MCF 10A (cell line): ENCODE measurements around the gene STEAP3. TPM values are rescaled to one million over a fixed set of nuclear protein-coding genes. Genes with fewer than 3 reads are reported as not detected.

Source experiments
- BruUV-seq: library from RNA; stranded (reverse); fragments of 400-500 nt; replicated peaks from 2 replicates; lab custom pipeline; 2021; lab: Mats Ljungman, UMichigan
- CTCF ChIA-PET: fragments of 300-600 bp; sonication (Branson Sonifier 250); formaldehyde crosslinking; extraction: SDS; loops from one replicate; lab custom pipeline; 2021; ENCODE audit warnings: antibody characterized with exemption, inconsistent platforms; lab: Yijun Ruan, JAX
- POLR2A ChIA-PET: fragments of 300-600, 350-650 bp; sonication (Branson Sonifier 250); formaldehyde crosslinking; extraction: SDS; loops from one replicate; lab custom pipeline; 2020; ENCODE audit warnings: antibody characterized with exemption, inconsistent platforms; lab: Yijun Ruan, JAX
- DNase-seq: peaks from one replicate; pipeline ENCODE4 v3.0.0-alpha.2; 2018; ENCODE audit not compliant: unreplicated experiment
- H3K27ac Mint-ChIP-seq: one replicate; pipeline ENCODE4 v1.8.0; 2022; ENCODE audit warnings: mild to moderate bottlenecking, low read depth, mixed read lengths; ENCODE audit not compliant: unreplicated experiment
- H3K27me3 Mint-ChIP-seq: one replicate; pipeline ENCODE4 v1.8.0; 2022; ENCODE audit warnings: mixed read lengths; ENCODE audit not compliant: insufficient read depth, unreplicated experiment
- H3K36me3 Mint-ChIP-seq: one replicate; pipeline ENCODE4 v1.8.0; 2022; ENCODE audit warnings: mild to moderate bottlenecking, moderate library complexity, mixed read lengths; ENCODE audit not compliant: insufficient read depth, unreplicated experiment
- H3K4me1 Mint-ChIP-seq: one replicate; pipeline ENCODE4 v1.8.0; 2022; ENCODE audit warnings: mixed read lengths; ENCODE audit not compliant: insufficient read depth, unreplicated experiment
- H3K4me3 Mint-ChIP-seq: one replicate; pipeline ENCODE4 v1.8.0; 2022; ENCODE audit warnings: mild to moderate bottlenecking, moderate library complexity, mixed read lengths; ENCODE audit not compliant: unreplicated experiment
- H3K9me3 Mint-ChIP-seq: one replicate; pipeline ENCODE4 v1.8.0; 2022; ENCODE audit warnings: mixed read lengths; ENCODE audit not compliant: unreplicated experiment
- CTCF ChIP-seq: fragments of 200-600 bp; IDR thresholded peaks from one replicate; pipeline ENCODE4 v1.8.0; 2022; ENCODE audit warnings: antibody characterized with exemption, mild to moderate bottlenecking; ENCODE audit not compliant: unreplicated experiment
- intact Hi-C: fragments of 100-400 bp; cut with micrococcal nuclease; formaldehyde crosslinking; loops from 2 replicates; pipeline ENCODE4 v1.14.1; 2022
- total RNA-seq: library from RNA; stranded (reverse); gene quantifications from 2 replicates; pipeline ENCODE4 v1.2.3, GENCODE V29; 2022

The STEAP3 gene
- total RNA-seq, 1 experiment from 2014 or later, result 25.0 TPM

- intact Hi-C loops, result loop anchor here (5.0 kb wide), 1 partner anchor 37 kb away; no protein-coding TSS in a partner anchor
- DNase-seq, result no peak
- Mint-ChIP-seq H3K9me3 (no peaks in the 10 kb centered on the region), H3K27ac (no peak overlapping the region), H3K4me3 (no peak overlapping the region), H3K4me1 (peaks cover 35% of the 10 kb centered on the region), H3K36me3 (peaks cover 6% of the 10 kb centered on the region), H3K27me3 (no peaks in the 10 kb centered on the region)
- CTCF ChIA-PET, result interaction anchor here (0.6 to 0.7 kb wide), 3 partner anchors 18 to 360 kb away, joined by 3 to 4 read pairs (median 4); no protein-coding TSS in a partner anchor
- BruUV-seq, result no TSS peak
- TF ChIP-seq CTCF, result no peak
- POLR2A ChIA-PET, result interaction anchor here (1.4 to 1.5 kb wide), 2 partner anchors 10 to 12 kb away, joined by 4 to 6 read pairs; no protein-coding TSS in a partner anchor
These were observed 6.9 kb downstream of the STEAP3 start for GRCh38 chr2:119230219-119231185.

GRCh38 chr2:119231975-119232665, 8.5 kb downstream of the STEAP3 start:
- TF ChIP-seq CTCF, result no peak
- H3K27me3 Mint-ChIP-seq, result no peaks in the 10 kb centered on the region
- H3K36me3 Mint-ChIP-seq, result peaks cover under 1% of the 10 kb centered on the region
- H3K4me3 Mint-ChIP-seq, result no peak overlapping the region
- no TSS peak for BruUV-seq
- H3K27ac Mint-ChIP-seq, result peak overlapping the region; percentile 46
- ChIA-PET POLR2A (interaction anchor here (1.0 to 1.7 kb wide), 5 partner anchors 8 to 33 kb away, joined by 3 to 6 read pairs (median 3); no protein-coding TSS in a partner anchor), CTCF (interaction anchor here (0.6 to 1.5 kb wide), 4 partner anchors 21 to 872 kb away, joined by 3 to 5 read pairs (median 4); no protein-coding TSS in a partner anchor)
- peaks cover 35% of the 10 kb centered on the region for H3K4me1 Mint-ChIP-seq
- DNase-seq, result peak; percentile 27
- intact Hi-C loops, result loop anchor here (5.0 kb wide), 1 partner anchor 35 kb away; no protein-coding TSS in a partner anchor
- no peaks in the 10 kb centered on the region for H3K9me3 Mint-ChIP-seq

GRCh38 chr2:119232666-119232993, 9.0 kb downstream of the STEAP3 start:
- Mint-ChIP-seq H3K9me3 (no peaks in the 10 kb centered on the region), H3K4me1 (peaks cover 35% of the 10 kb centered on the region), H3K36me3 (no peaks in the 10 kb centered on the region), H3K27ac (peak overlapping the region; percentile 46), H3K27me3 (no peaks in the 10 kb centered on the region), H3K4me3 (no peak overlapping the region)
- intact Hi-C loops, result loop anchor here (5.0 kb wide), 1 partner anchor 35 kb away; no protein-coding TSS in a partner anchor
- BruUV-seq, result no TSS peak
- POLR2A ChIA-PET, result interaction anchor here (1.3 to 1.7 kb wide), 2 partner anchors 10 to 21 kb away, joined by 3 read pairs; no protein-coding TSS in a partner anchor
- TF ChIP-seq CTCF, result no peak
- CTCF ChIA-PET, result interaction anchor here (1.2 to 1.5 kb wide), 3 partner anchors 45 to 351 kb away, joined by 3 to 5 read pairs (median 5); no protein-coding TSS in a partner anchor
- no peak for DNase-seq
